GM19023 (cell line): ENCODE results near the gene MORC4.

Source experiments
- ATAC-seq: cut with Tn5 transposase; IDR thresholded peaks from one replicate; pipeline ENCODE4 v1.9.1; 2021; ENCODE audit warnings: mild to moderate bottlenecking, moderate library complexity; ENCODE audit not compliant: unreplicated experiment

MORC4 gene

DNA sequence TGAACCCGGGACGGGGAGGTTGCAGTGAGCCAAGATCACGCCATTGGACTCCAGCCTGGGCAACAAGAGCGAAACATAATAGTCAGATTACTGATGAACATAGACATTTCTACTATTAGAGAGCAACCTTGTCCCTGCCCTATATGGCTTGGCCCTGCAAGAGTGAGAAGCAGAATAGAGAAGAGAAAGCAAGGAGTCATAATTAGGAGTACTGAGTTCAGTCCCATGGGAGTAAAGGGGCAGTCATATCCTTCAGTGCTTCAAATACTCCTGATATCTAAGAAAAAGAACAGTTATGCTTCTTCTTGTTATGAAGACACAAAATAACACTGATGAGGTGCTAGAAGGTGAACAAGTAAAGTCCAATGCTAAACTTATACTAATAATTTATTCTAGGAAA, 46.0 kb downstream of the MORC4 start:
- no peak for ATAC-seq

DNA sequence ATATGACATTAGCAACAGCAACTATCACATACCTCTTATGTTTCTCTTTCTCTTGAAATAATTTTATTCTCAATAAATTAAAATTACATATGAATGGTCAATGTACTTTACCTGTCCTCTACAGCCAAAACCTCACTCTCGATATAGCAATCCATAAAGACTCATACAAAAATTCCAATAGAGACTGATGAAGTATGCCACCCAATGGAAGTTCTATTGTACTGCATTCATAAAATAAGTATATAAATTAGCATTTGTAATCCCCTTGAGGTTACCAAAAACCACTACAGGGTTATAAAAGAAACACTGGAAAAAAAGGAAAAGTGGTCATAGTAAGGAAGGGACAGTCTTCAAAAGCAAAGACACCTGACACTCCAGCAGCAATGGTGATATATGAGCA, 47.0 kb downstream of the MORC4 start:
- ATAC-seq, result no peak

DNA sequence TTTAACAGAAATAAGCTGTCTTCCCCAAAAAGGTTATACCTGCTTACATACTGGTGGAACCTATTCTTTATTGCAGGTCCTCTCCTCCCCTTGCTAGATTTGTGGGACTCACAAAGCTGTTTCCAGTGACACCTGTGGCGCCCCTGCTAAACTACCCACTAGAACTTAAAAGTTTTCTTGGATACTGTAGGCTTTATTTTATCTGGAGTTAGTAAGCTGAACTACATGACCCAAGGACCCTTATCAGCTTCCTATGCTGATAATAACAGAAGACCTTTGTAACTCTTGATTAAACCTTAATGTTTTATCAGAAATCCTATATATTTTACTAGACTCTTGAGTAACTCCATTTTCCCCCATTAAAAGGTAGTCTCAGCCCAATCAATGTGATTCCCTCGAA, 47.5 kb downstream of the MORC4 start:
- no peak for ATAC-seq

GRCh38 chrX:106952089-106952488, 47.9 kb downstream of the MORC4 start:
- ATAC-seq, result no peak

DNA sequence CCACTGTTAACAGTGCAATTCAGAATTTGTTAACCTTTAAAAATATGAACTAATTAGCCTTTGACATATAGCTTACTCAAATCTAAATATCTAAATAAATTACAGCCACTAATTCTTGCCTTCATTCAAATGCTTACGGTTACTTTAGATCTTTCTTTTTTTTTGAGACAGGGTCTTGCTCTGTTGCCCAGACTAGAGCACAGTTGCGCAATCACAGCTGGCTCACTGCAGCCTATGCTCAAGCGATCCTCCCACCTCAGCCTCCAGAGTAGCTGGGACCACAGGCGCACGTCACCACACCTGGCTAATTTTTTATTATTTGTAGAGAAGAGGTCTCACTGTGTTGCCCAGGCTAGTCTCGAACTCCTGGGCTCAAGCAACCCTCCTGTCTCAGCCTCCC, 48.8 kb downstream of the MORC4 start:
- ATAC-seq, result no peak

GRCh38 chrX:106950381-106950780, 49.6 kb downstream of the MORC4 start:
- ATAC-seq, result no peak

DNA sequence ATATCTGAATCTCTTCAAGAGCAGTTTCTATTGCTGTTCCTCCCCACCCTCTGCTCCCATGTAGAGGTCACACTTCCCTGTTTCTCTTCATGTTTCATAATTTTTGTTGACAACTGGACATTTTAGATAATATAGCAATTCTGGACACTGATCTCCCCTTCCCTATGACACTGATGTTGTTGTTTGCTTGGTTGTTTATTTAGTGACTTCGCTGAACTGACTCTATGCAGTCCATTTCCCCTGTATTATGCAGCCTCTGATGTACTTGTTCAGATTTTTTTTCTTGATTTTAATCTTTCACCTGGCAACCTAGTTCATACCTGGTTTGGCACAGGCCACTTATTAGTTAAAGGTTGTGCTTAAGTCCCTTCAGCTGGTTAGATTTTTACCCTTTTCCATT, 50.6 kb downstream of the MORC4 start:
- ATAC-seq, result no peak

DNA sequence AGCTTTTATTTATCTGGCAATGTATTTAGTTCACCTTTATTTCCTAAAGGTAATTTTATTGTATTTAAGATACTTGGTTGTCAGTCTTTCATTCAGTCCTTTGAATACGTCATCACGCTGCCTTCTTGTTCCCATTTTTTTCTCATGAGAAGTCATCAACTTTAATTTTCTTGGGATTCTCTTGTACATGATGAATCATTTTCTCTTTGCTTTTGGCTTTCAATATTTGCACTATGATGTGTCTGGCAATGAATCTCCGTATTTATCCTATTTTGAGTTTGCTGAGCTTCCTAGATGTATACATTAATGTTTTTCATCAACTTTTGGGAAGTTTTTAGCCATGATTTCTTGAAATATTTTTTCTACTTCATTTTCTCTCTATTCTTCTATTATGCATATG, 51.4 kb downstream of the MORC4 start:
- no peak for ATAC-seq

- no peak for ATAC-seq
These were observed 53.5 kb downstream of the MORC4 start for GRCh38 chrX:106946464-106946863.

DNA sequence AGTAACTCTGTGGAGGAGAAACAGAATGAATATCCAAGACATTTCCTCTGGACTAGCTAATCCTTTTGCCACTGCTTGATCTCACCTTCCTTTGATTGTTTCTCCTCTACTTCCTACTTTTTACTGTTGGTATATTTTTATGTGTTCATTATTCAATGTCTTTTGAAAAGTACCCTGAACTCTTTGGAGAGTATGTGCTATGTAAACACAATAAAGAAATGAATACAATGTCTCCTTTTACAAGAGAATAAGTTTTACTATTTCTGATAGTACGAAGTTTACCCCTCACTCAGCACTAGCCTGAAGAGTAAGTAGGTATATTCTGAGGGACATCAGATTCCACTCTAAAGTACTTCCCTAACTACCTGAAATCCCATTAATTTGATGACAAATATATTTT, 59.9 kb downstream of the MORC4 start:
- no peak for ATAC-seq

DNA sequence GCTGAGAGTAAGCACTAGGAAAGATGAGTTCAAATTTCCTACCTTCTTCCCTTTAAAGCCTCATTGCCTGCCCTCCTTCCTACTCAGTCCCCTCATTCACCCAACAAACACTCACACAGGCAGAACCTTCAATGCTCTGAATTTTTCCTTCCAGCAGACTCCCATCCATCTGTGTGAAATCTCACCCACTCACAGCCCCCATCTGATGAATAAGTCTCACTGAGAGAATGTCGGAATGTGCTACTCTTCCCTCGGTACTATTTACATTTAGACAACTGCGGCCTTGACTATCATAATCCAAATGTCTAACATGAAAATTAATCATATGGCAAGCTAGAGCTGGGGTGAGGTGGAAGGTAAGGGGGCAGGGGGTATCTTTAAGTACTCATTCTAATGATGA, 60.4 kb downstream of the MORC4 start:
- ATAC-seq, result no peak

- no peak for ATAC-seq
These were observed 63.8 kb downstream of the MORC4 start for GRCh38 chrX:106936246-106936645.

GRCh38 chrX:106935175-106935574, 64.8 kb downstream of the MORC4 start:
- ATAC-seq, result no peak

- no peak for ATAC-seq
These were observed 66.5 kb downstream of the MORC4 start for GRCh38 chrX:106933538-106933961.

DNA sequence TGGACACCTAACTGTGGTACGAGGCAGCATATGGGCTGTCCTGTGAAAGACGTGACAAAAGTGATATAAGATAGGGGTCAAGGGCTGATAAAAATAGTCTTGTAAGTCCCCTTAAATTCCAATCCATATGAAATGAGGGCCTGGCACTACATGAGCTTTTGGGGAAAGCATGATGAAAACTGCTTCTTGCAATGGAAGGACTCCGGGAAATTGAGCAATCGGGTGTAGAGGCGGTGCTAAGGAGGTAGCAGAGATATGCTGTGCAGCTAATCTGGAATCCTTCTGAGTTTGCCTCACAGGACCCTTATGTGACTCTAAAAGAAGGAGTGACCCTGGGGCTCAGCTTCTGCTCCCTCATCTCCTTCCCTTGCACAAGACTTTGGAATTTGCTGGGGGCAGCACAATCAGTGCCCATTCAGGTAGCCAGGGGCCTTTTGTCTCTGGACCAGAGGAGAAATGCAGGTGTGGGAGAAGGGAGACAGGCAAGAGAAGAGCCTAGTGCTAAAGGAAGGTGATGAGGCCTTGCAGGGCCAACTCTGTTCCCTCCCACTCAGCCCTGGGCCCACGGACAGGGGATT, 67.0 kb downstream of the MORC4 start:
- no peak for ATAC-seq

DNA sequence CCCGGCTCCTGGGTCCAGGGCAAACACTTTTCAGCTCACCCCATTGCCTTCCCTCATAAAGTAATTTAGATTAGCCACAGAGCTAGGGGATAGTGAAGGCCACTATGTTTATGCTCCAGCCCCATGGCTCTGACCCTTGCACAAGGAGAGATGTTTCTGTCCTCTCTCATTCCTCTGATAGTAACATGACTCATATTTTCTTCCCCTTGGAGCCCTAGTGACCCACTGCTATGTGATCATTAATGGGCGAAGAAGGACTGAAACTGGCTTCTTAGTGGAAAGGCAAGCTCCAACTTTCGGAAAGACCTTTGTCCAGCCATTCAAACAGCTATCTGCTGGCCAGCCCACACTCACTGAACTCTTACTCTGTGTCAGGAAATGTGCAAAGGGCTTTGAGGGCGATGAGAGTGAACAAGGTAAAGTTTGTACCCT, 67.5 kb downstream of the MORC4 start:
- no peak for ATAC-seq

DNA sequence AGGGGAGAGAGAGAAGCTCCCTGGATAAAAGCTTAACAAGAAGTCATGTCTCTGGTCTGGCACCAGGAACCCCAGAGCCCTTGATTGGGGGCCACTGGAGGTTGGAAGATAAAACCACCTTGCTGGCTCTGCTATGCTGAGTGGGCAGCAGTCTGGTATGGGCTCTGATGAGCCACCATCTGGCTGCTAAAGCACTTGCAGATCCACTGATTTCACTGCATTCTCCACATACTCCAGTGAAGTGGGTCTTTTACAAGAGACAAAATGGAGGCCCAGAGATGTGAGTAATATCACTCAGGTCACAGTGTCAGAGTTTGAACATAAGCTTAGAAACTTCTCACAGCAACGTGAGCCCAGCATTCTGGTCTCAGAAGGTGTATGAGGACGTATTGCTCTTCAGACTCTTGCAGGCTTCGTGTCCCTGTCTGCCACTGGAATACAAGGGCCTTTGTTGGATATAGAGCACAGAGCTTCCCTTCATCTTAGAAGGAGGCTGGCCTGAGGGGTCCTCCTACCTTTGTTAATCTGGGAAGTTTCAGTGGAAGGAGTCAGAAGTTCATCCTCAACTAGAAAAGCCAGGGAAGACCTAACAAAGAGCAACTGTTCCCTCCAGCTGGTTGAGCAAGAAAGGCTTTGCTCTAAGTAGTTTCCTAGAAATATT, 68.1 kb downstream of the MORC4 start:
- no peak for ATAC-seq

- no peak for ATAC-seq
These were observed 71.8 kb downstream of the MORC4 start for GRCh38 chrX:106928227-106928626.

DNA sequence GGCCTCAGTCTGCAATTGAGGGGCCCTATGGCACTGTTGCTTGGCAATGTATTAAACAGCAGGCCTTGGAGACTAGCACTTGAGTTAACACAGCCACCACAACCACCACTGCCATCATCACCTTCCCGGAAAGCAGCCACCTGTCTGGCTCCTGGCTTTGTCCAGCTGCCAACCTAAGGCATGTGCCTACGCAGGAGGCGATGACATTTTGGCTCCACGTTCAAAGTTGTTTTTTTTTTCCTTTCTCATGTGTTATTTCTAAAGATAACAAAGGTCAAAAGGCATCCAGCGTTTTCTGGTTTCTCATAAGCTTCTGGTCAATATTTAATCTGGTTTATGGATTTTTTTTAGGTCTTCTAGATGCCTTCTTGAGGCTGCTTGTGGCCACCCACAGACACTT, 72.3 kb downstream of the MORC4 start:
- ATAC-seq, result no peak

DNA sequence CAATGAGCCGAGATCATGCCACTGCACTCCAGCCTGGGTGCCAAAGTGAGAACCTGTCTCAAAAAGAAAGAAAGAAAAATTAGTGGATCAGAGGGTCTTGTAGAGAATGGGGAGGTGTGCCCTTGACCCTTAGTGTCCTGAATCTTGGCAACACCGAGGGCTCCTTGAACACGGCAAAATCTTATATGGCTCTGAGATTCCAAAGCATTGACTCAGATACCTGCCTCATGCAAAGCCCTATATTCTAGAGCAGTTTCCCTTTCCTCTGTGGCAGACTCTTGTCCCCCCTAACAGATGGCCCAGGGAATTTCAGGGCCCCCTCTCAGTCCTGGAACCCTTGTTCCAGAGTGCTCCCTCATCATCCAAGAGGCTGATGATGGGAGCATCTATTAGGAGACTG, 73.0 kb downstream of the MORC4 start:
- no peak for ATAC-seq

GRCh38 chrX:106921637-106922036, 78.4 kb downstream of the MORC4 start:
- no peak for ATAC-seq

- no peak for ATAC-seq
These were observed 80.0 kb downstream of the MORC4 start, which contains the start of gene CLDN2 for GRCh38 chrX:106919932-106920452. TSS of gene CLDN2 (plus strand) at chrX:106920402. CDS start at chrX:106928229, 7,827 bp downstream.
